Calu3 (cell line): ENCODE data around the gene TBKBP1. TPM values are rescaled to one million over a fixed set of nuclear protein-coding genes. Genes with fewer than 3 reads are reported as not detected.

Experiments
- BruUV-seq: library from RNA; stranded (reverse); fragments of 400-500 nt; replicated peaks from 2 replicates; lab custom pipeline; 2021; lab: Mats Ljungman, UMichigan
- CTCF ChIA-PET: fragments of 300-600 bp; sonication (Branson Sonifier 250); formaldehyde crosslinking; loops from one replicate; lab custom pipeline; 2022; ENCODE audit warnings: antibody characterized with exemption; lab: Charles Lee
- DNase-seq: peaks from one replicate; pipeline ENCODE4 v3.0.0; 2022
- H3K27ac Mint-ChIP-seq: one replicate; pipeline ENCODE4 v1.8.0; 2022; ENCODE audit warnings: mixed read lengths; ENCODE audit not compliant: unreplicated experiment
- H3K27me3 Mint-ChIP-seq: one replicate; pipeline ENCODE4 v1.8.0; 2022; ENCODE audit warnings: mixed read lengths; ENCODE audit not compliant: unreplicated experiment
- H3K36me3 Mint-ChIP-seq: one replicate; pipeline ENCODE4 v1.8.0; 2022; ENCODE audit warnings: mild to moderate bottlenecking, moderate library complexity, mixed read lengths; ENCODE audit not compliant: insufficient read depth, unreplicated experiment
- H3K4me1 Mint-ChIP-seq: one replicate; pipeline ENCODE4 v1.8.0; 2022; ENCODE audit warnings: mild to moderate bottlenecking, low read depth, mixed read lengths; ENCODE audit not compliant: unreplicated experiment
- H3K4me3 Mint-ChIP-seq: one replicate; pipeline ENCODE4 v1.8.0; 2022; ENCODE audit warnings: mild to moderate bottlenecking, low read depth, moderate library complexity, mixed read lengths; ENCODE audit not compliant: unreplicated experiment
- H3K9me3 Mint-ChIP-seq: one replicate; pipeline ENCODE4 v1.8.0; 2022; ENCODE audit warnings: low read depth, mixed read lengths; ENCODE audit not compliant: unreplicated experiment
- intact Hi-C: fragments of 100-400 bp; cut with micrococcal nuclease; formaldehyde crosslinking; loops from one replicate; pipeline ENCODE4 v1.10.0; 2022; ENCODE audit not compliant: unreplicated experiment
- total RNA-seq: library from RNA; stranded (reverse); gene quantifications from 2 replicates; pipeline ENCODE4 v1.2.3, GENCODE V29; 2022
- TF ChIP-seq, protein P1 (sequence below): fragments of 200-600 bp; IDR thresholded peaks from one replicate; pipeline ENCODE4 v1.8.0; 2022; ENCODE audit warnings: antibody characterized with exemption; ENCODE audit not compliant: unreplicated experiment

TBKBP1 gene
- total RNA-seq, 1 experiment from 2014 or later, result 6.4 TPM

GRCh38 chr17:47757386-47757785, 63.4 kb downstream of the TBKBP1 start:
- DNase-seq, result no peak
- peaks cover 2% of the 10 kb centered on the region for H3K9me3 Mint-ChIP-seq
- CTCF ChIA-PET, result no interaction called here
- BruUV-seq, result no TSS peak
- no peak overlapping the region for H3K4me3 Mint-ChIP-seq
- peaks cover 87% of the 10 kb centered on the region for H3K27me3 Mint-ChIP-seq
- TF ChIP-seq, protein P1, sequence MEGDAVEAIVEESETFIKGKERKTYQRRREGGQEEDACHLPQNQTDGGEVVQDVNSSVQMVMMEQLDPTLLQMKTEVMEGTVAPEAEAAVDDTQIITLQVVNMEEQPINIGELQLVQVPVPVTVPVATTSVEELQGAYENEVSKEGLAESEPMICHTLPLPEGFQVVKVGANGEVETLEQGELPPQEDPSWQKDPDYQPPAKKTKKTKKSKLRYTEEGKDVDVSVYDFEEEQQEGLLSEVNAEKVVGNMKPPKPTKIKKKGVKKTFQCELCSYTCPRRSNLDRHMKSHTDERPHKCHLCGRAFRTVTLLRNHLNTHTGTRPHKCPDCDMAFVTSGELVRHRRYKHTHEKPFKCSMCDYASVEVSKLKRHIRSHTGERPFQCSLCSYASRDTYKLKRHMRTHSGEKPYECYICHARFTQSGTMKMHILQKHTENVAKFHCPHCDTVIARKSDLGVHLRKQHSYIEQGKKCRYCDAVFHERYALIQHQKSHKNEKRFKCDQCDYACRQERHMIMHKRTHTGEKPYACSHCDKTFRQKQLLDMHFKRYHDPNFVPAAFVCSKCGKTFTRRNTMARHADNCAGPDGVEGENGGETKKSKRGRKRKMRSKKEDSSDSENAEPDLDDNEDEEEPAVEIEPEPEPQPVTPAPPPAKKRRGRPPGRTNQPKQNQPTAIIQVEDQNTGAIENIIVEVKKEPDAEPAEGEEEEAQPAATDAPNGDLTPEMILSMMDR, result no peak
- no peaks in the 10 kb centered on the region for H3K4me1 Mint-ChIP-seq
- H3K27ac Mint-ChIP-seq, result no peak overlapping the region
- H3K36me3 Mint-ChIP-seq, result no peaks in the 10 kb centered on the region
- intact Hi-C loops, result no loop called here

DNA sequence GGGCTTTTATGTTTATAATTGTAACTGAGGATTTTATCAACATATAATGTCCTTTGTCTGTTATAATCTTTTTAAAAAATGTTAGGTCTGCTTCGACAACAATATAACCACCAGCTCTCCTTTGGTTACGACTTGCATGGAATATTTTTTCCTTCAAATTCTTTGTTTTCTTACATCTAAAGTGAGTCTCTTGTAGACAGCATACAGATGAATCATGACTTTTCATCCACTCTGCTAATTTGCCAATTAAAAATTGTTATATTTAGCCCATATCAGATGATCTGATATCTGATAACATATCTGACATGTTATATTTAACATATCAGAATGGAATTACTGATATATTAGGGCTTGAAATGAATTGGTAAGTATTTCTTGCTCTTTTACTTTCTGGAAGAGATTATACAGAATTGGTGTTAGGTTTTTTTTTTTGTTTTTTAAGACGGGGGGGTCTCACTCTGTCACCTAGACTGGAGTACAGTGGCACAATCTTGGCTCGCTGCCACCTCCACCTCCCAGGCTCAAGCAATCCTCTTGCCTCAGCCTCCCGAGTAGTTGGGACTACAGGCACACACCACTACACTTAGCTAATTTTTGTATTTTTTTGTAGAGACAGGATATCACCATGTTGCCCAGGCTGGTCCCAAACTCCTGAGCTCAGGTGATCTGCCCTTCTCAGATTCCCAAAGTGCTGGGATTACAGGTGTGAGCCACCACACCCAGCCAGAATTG, 66.6 kb downstream of the TBKBP1 start:
- CTCF ChIA-PET, result no interaction called here
- intact Hi-C loops, result no loop called here
- Mint-ChIP-seq H3K9me3 (no peaks in the 10 kb centered on the region), H3K27me3 (peaks cover 84% of the 10 kb centered on the region), H3K4me3 (no peak overlapping the region), H3K36me3 (no peaks in the 10 kb centered on the region), H3K4me1 (no peaks in the 10 kb centered on the region), H3K27ac (no peak overlapping the region)
- TF ChIP-seq, protein P1, result no peak
- no TSS peak for BruUV-seq
- DNase-seq, result no peak

Other genes starting within 250 kb of the TBKBP1 start
- gene NPEPPS, start 163.1 kb upstream of the TBKBP1 start, total RNA-seq, result 331 and 342 TPM in 2 replicates
- gene KPNB1, start 44.2 kb upstream of the TBKBP1 start, total RNA-seq, result 511 and 538 TPM in 2 replicates
- not detected in 2 replicates for gene TBX21, start 39.1 kb downstream of the TBKBP1 start, total RNA-seq
- 58.3 and 58.4 TPM in 2 replicates for gene OSBPL7, start 127.6 kb downstream of the TBKBP1 start, total RNA-seq
- gene MRPL10, start 137.4 kb downstream of the TBKBP1 start, total RNA-seq, result 70.2 and 84.1 TPM in 2 replicates
- gene LRRC46, start 137.5 kb downstream of the TBKBP1 start, total RNA-seq, result 2.9 and 4.0 TPM in 2 replicates
- 34.8 and 37.0 TPM in 2 replicates for gene SCRN2, start 147.1 kb downstream of the TBKBP1 start, total RNA-seq
- 1.1 and 1.2 TPM in 2 replicates for gene SP6, start 157.0 kb downstream of the TBKBP1 start, total RNA-seq
- gene SP2, start 202.1 kb downstream of the TBKBP1 start, total RNA-seq, result 21.5 and 22.4 TPM in 2 replicates
- 88.0 and 98.5 TPM in 2 replicates for gene PNPO, start 247.4 kb downstream of the TBKBP1 start, total RNA-seq